Epithelial cell of esophagus (primary cell): ENCODE results near the gene ANKRD44.

Experiments used
- DNase-seq: peaks from one replicate; pipeline ENCODE4 v3.0.0; 2010; ENCODE audit warnings: low read depth
- H3K4me3 ChIP-seq: 2 replicates; pipeline ENCODE4 v1.5.1; 2011; ENCODE audit warnings: mild to moderate bottlenecking, low read length, control low read depth
- CTCF ChIP-seq: IDR thresholded peaks from 2 replicates; pipeline ENCODE4 v1.5.1; 2011; ENCODE audit warnings: low read depth, mild to moderate bottlenecking, low read length, control low read depth, inconsistent platforms; ENCODE audit not compliant: insufficient read depth; ENCODE audit errors: missing control alignments

The ANKRD44 gene

GRCh38 chr2:197122821-197123220 lies 187.8 kb downstream of the ANKRD44 start:
- no peak for TF ChIP-seq CTCF
- no peak overlapping the region for H3K4me3 ChIP-seq
- DNase-seq, result no peak

GRCh38 chr2:197121756-197122385 lies 188.7 kb downstream of the ANKRD44 start:
- TF ChIP-seq CTCF, result no peak
- H3K4me3 ChIP-seq, result no peak overlapping the region
- DNase-seq, result no peak

GRCh38 chr2:197121255-197121654 lies 189.3 kb downstream of the ANKRD44 start:
- no peak overlapping the region for H3K4me3 ChIP-seq
- TF ChIP-seq CTCF, result no peak
- no peak for DNase-seq

- no peak for DNase-seq
- TF ChIP-seq CTCF, result no peak
- no peak overlapping the region for H3K4me3 ChIP-seq
Measured at GRCh38 chr2:197116306-197116879, 194.2 kb downstream of the ANKRD44 start.

GRCh38 chr2:197115325-197115724 lies 195.3 kb downstream of the ANKRD44 start:
- no peak for DNase-seq
- no peak for TF ChIP-seq CTCF
- no peak overlapping the region for H3K4me3 ChIP-seq

- DNase-seq, result peak; percentile 48
- TF ChIP-seq CTCF, result peak; percentile 53
- H3K4me3 ChIP-seq, result no peak overlapping the region
Measured at GRCh38 chr2:197113275-197113711, 197.3 kb downstream of the ANKRD44 start.

GRCh38 chr2:197109326-197109725 lies 201.3 kb downstream of the ANKRD44 start:
- no peak overlapping the region for H3K4me3 ChIP-seq
- no peak for TF ChIP-seq CTCF
- DNase-seq, result no peak
